ENCODE results near the gene VSTM1.
"Not testable (repeated sequence)": the region's sequence is repeated elsewhere in the genome, so short reads cannot be mapped to it uniquely, and the experiment has no call there.

VSTM1 gene

GRCh38 chr19:54063350-54064116, at the start of gene VSTM1:
VSTM1 (minus strand) TSS chr19:54063897; CDS start chr19:54063777, 120 bp downstream.
- DNase-seq: no peak

- no peak for DNase-seq
Observed at GRCh38 chr19:54109651-54110050, 46.0 kb upstream of the VSTM1 start.

GRCh38 chr19:54108496-54108895, 44.8 kb upstream of the VSTM1 start:
- DNase-seq: no peak

GRCh38 chr19:54107876-54108490, 44.3 kb upstream of the VSTM1 start:
- no peak for DNase-seq

- no peak for DNase-seq
Observed at GRCh38 chr19:54106716-54107115, 43.0 kb upstream of the VSTM1 start.

- no peak for DNase-seq
Observed at GRCh38 chr19:54105796-54106195, 42.1 kb upstream of the VSTM1 start.

GRCh38 chr19:54104998-54105715, 41.5 kb upstream of the VSTM1 start:
- no peak for DNase-seq

- DNase-seq: peak; percentile 97
Observed at GRCh38 chr19:54102421-54103169, 38.9 kb upstream of the VSTM1 start, which contains the start of gene NDUFA3. NDUFA3 (plus strand) TSS chr19:54102855; CDS start chr19:54102879, 24 bp downstream.

- no peak for DNase-seq
Observed at GRCh38 chr19:54100561-54100960, 36.9 kb upstream of the VSTM1 start, which contains the start of gene OSCAR. OSCAR (minus strand) TSS chr19:54100803; CDS start chr19:54100792, 11 bp downstream.

GRCh38 chr19:54099903-54100255, 36.2 kb upstream of the VSTM1 start:
- DNase-seq: not testable (repeated sequence)

- no peak for DNase-seq
Observed at GRCh38 chr19:54099190-54099902, 35.6 kb upstream of the VSTM1 start.

GRCh38 chr19:54096617-54097106, 33.0 kb upstream of the VSTM1 start:
- peak; percentile 19 for DNase-seq

GRCh38 chr19:54095859-54096616, 32.3 kb upstream of the VSTM1 start:
- peak; percentile 6 for DNase-seq

GRCh38 chr19:54095136-54095858, 31.6 kb upstream of the VSTM1 start:
- DNase-seq: no peak

GRCh38 chr19:54094426-54095000, 30.8 kb upstream of the VSTM1 start:
- no peak for DNase-seq

GRCh38 chr19:54084410-54084809, 20.7 kb upstream of the VSTM1 start:
- DNase-seq: no peak

GRCh38 chr19:54081032-54081431, 17.3 kb upstream of the VSTM1 start, which contains the start of gene TARM1:
TARM1 (minus strand) TSS chr19:54081365; CDS start chr19:54081340, 25 bp downstream.
- no peak for DNase-seq

GRCh38 chr19:54077334-54077733, 13.6 kb upstream of the VSTM1 start:
- DNase-seq: no peak

GRCh38 chr19:54074851-54075250, 11.2 kb upstream of the VSTM1 start:
- no peak for DNase-seq

- DNase-seq: no peak
Observed at GRCh38 chr19:54073829-54074228, 10.1 kb upstream of the VSTM1 start.
